Naive B cell (primary cell): Measurements from ENCODE around the gene CAPN5. TPM values are rescaled to one million over a fixed set of nuclear protein-coding genes. Genes with fewer than 3 reads are reported as not detected.
"Not testable (repeated sequence)": the region's sequence is repeated elsewhere in the genome, so short reads cannot be mapped to it uniquely, and the experiment has no call there.

Experiments
- ATAC-seq, 2 donors: fragments of 150-1000 bp; cut with Tn5 transposase; 2 replicates each; pipeline ENCODE4 v1.10.0; 2021; ENCODE audit warnings: low read depth in 2 of 2, mild to moderate bottlenecking in 2 of 2, moderate library complexity in 2 of 2
- DNase-seq: peaks from one replicate; pipeline ENCODE4 v3.0.0; 2022
- H3K27ac Mint-ChIP-seq, 6 donors: one replicate each; pipeline ENCODE4 v1.8.0; 2020 to 2022; ENCODE audit warnings: mild to moderate bottlenecking in 6 of 6, mixed read lengths in 6 of 6, moderate library complexity in 5 of 6, inconsistent platforms in 2 of 6
- H3K27me3 Mint-ChIP-seq, 3 donors: one replicate each; pipeline ENCODE4 v1.8.0; 2021 to 2022; ENCODE audit warnings: mixed read lengths in 3 of 3, mild to moderate bottlenecking in 1 of 3
- H3K36me3 Mint-ChIP-seq, 2 donors: one replicate each; pipeline ENCODE4 v1.8.0; 2020 to 2022; ENCODE audit warnings: mixed read lengths in 2 of 2, inconsistent platforms in 1 of 2, mild to moderate bottlenecking in 1 of 2
- H3K4me1 Mint-ChIP-seq, 3 donors: one replicate each; pipeline ENCODE4 v1.8.0; 2020 to 2022; ENCODE audit warnings: mixed read lengths in 3 of 3, inconsistent platforms in 1 of 3, mild to moderate bottlenecking in 1 of 3, moderate library complexity in 1 of 3
- H3K4me3 Mint-ChIP-seq, 8 donors: one replicate each; pipeline ENCODE4 v1.8.0; 2020 to 2022; ENCODE audit warnings: mild to moderate bottlenecking in 8 of 8, mixed read lengths in 8 of 8, moderate library complexity in 8 of 8, inconsistent platforms in 2 of 8
- H3K9me3 Mint-ChIP-seq, 7 donors: one replicate each; pipeline ENCODE4 v1.8.0; 2020 to 2022; ENCODE audit warnings: mixed read lengths in 7 of 7, mild to moderate bottlenecking in 5 of 7, inconsistent platforms in 2 of 7, moderate library complexity in 1 of 7
- polyA plus RNA-seq, 6 donors: library from polyadenylated mRNA; unstranded; fragments of 300-500 nt; fragmentation: Illumina TruSeq; gene quantifications; one replicate each; pipeline ENCODE4 v1.2.3, GENCODE V29; 2021; ENCODE audit warnings: low read depth in 6 of 6

CAPN5 gene
- polyA plus RNA-seq, 6 donors from 2014 or later = 0.33 to 0.87 TPM; not detected in 4

DNA sequence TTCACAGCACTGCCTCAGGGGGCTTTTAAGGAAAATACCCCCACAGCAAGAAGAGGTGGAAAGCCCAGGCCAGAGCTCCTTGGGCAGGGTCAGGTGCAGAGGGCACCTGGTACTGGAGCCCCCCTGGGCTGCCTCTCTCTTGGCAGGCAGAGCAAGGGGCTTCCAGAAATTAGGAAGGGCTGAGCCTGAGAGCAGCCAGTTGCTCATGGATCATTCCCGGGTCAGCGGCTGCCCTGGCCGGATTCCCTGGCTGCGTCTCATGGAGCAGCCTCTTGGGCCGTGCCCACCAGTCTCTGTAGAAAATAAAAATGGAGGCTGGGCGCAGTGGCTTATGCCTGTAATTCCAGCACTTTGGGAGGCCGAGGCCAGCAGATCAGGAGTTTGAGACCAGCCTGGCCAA, 25.6 kb downstream of the CAPN5 start:
- Mint-ChIP-seq H3K27ac (no peak overlapping the region), H3K9me3 (no peaks in the 10 kb centered on the region), H3K4me1 (peaks cover 1 to 5% (median 5%) of the 10 kb centered on the region in 3 donors), H3K4me3 (no peak overlapping the region), H3K36me3 (no peaks in the 10 kb centered on the region), H3K27me3 (peaks cover 4 to 7% (median 6%) of the 10 kb centered on the region in 3 donors)
- ATAC-seq = no peak
- no peak for DNase-seq

DNA sequence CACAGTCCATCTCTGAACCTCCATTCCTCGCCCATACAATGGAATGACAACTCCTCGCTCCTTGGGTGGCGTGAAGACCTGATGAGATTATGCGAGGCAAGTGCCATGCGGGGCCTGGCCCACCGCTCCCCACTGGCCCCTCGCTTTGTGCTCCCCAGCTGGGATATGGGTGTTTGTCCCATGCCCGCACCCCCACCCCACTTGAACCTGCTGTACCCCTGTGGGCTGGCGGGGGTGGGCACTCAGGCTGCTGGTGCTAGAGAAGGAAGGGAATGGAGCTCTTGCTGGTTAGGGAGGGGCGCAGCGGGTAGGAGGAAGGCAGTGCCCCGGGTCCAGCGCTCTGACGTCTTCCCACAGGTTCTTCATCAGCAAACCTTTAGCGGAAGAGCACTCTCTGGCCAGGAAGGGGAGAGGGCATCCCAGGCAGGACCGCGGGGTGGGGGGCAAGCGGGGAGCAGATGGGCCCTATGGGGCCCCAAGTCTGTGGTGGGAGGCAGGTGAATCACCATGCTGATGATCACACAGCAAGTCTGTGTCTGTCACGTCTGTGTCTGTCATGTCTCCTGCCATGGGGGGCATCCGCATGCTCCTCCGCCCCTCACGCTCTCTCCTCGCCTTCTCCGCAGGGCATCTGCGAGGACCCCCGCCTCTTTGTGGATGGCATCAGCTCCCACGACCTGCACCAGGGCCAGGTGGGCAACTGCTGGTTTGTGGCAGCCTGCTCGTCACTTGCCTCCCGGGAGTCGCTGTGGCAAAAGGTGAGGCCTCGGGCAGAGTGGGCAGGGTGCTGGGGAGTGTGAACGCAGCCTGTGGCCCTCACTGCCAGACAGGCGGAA, 26.5 kb downstream of the CAPN5 start:
- DNase-seq (no peak), ATAC-seq (no peak)
- peaks cover 1 to 5% (median 5%) of the 10 kb centered on the region in 3 donors for H3K4me1 Mint-ChIP-seq
- H3K9me3 Mint-ChIP-seq = no peaks in the 10 kb centered on the region
- H3K27ac Mint-ChIP-seq = peak overlapping the region in 1 of 6 donors; percentile 70
- no peaks in the 10 kb centered on the region for H3K36me3 Mint-ChIP-seq
- H3K27me3 Mint-ChIP-seq = peaks cover 4 to 7% (median 6%) of the 10 kb centered on the region in 3 donors
- H3K4me3 Mint-ChIP-seq = no peak overlapping the region

DNA sequence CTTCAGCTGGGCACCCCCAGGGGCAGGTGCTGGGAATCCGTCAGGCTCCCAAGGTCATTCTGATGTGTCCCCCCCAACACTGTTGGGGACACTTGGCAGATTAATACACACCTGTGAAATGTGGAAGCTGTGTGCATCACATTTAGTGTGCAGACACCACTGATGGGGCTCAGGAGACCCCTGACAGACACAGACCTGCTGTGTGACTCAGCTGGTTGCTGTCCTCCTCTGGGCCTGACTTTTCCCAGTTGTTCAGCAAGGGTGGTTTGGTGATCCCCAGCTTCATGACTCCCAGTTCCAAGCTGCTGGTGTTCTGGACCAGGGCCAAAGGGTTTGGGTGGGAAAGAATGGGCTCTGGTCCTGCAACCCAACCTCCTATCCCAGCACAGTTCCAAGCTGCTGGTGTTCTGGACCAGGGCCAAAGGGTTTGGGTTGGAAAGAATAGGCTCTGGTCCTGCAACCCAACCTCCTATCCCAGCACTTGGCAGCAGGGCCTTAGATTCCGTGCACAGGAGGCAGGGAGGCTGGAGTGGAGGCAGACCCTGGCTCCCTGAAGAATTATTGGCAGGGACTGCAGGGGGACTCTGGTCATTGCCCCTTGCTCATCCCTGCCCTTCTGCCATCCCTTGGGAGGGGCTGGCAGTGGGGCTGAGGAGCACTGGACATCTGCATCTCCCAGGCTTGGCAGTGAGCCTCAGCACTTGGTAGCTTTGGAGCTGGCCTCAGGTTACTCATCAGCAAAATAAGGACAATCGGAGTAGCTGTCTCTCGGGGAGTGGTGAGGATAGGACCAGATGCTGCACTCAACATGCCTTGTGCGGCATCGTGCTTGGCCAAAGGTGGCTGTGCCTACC, 27.4 kb downstream of the CAPN5 start:
- Mint-ChIP-seq H3K27ac (peak overlapping the region in 1 of 6 donors; percentile 94), H3K4me1 (peaks cover 1 to 5% (median 5%) of the 10 kb centered on the region in 3 donors), H3K9me3 (no peaks in the 10 kb centered on the region), H3K36me3 (no peaks in the 10 kb centered on the region), H3K4me3 (no peak overlapping the region), H3K27me3 (peaks cover 4 to 7% (median 6%) of the 10 kb centered on the region in 3 donors)
- DNase-seq (no peak), ATAC-seq (no peak)

- ATAC-seq (no peak), DNase-seq (no peak)
- Mint-ChIP-seq H3K4me3 (no peak overlapping the region), H3K4me1 (peaks cover 1 to 5% (median 5%) of the 10 kb centered on the region in 3 donors), H3K36me3 (no peaks in the 10 kb centered on the region), H3K9me3 (no peaks in the 10 kb centered on the region), H3K27me3 (peaks cover 4 to 7% (median 6%) of the 10 kb centered on the region in 3 donors), H3K27ac (no peak overlapping the region)
Observed at GRCh38 chr11:77094841-77095365, 28.1 kb downstream of the CAPN5 start.

DNA sequence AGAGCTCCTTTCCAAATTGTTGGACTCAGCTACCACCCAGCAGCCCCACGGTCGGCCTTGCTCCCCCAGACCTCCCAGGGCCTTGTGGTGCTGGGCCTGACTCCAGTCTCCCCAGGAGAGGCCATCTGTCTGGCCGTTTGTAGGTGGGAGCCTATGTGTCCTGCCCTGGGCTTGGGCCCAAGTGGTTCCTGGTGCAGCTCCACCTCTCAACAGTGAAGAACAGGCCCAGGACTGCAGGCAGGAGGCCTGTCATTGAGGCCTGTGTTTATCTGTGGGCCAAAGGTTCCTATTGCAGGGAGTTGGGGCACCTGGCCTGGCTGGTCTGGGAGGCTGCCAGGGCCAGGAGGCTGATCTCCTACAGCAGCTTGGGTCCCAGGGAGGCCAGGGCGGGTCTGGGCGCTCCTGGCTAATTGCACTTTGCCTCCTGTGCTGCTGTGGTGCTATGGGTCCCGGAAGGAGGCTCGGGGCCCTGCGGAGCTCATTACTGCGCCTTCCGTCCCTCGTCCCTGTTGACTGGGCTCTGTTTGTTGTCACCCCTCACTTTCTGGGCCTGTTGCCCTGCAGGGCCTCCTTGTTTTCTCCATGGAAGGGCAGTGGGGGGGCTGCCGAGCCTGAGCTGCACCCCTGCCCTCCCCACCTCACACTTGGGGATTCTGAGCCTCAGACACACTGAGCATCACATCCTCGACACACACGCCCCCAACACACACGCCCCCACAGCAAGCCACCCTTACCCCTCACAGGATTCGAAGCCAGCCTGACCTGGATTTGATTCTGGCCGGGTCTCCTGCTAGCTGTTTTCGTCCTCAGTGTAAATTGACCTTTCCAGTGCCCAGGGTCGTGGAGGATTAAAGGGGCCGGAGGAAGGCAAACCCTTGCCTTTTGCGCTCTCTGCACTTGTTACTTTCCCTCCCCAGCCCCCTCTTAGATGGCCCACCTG, 29.1 kb downstream of the CAPN5 start:
- Mint-ChIP-seq H3K27ac (no peak overlapping the region), H3K9me3 (peaks cover 0 to 4% (median 0%) of the 10 kb centered on the region in 7 donors)

GRCh38 chr11:77096591-77097019, 29.8 kb downstream of the CAPN5 start:
- ATAC-seq = no peak
- Mint-ChIP-seq H3K36me3 (no peaks in the 10 kb centered on the region), H3K4me1 (no peaks in the 10 kb centered on the region), H3K4me3 (no peak overlapping the region), H3K27me3 (no peaks in the 10 kb centered on the region), H3K27ac (no peak overlapping the region), H3K9me3 (peaks cover 0 to 6% (median 0%) of the 10 kb centered on the region in 7 donors)
- DNase-seq = no peak

More for the DNA sequence above, 29.1 kb downstream of the CAPN5 start:
- Mint-ChIP-seq H3K4me1 (peaks cover 1 to 5% (median 5%) of the 10 kb centered on the region in 3 donors), H3K4me3 (no peak overlapping the region), H3K36me3 (no peaks in the 10 kb centered on the region), H3K27me3 (peaks cover 4 to 6% (median 6%) of the 10 kb centered on the region in 3 donors)
- ATAC-seq (no peak), DNase-seq (no peak)

- DNase-seq, H3K9me3 Mint-ChIP-seq, H3K36me3 Mint-ChIP-seq, H3K4me1 Mint-ChIP-seq, H3K27ac Mint-ChIP-seq, H3K27me3 Mint-ChIP-seq, ATAC-seq, H3K4me3 Mint-ChIP-seq: not testable (repeated sequence)
Observed at GRCh38 chr11:77097180-77097579, 30.4 kb downstream of the CAPN5 start.

DNA sequence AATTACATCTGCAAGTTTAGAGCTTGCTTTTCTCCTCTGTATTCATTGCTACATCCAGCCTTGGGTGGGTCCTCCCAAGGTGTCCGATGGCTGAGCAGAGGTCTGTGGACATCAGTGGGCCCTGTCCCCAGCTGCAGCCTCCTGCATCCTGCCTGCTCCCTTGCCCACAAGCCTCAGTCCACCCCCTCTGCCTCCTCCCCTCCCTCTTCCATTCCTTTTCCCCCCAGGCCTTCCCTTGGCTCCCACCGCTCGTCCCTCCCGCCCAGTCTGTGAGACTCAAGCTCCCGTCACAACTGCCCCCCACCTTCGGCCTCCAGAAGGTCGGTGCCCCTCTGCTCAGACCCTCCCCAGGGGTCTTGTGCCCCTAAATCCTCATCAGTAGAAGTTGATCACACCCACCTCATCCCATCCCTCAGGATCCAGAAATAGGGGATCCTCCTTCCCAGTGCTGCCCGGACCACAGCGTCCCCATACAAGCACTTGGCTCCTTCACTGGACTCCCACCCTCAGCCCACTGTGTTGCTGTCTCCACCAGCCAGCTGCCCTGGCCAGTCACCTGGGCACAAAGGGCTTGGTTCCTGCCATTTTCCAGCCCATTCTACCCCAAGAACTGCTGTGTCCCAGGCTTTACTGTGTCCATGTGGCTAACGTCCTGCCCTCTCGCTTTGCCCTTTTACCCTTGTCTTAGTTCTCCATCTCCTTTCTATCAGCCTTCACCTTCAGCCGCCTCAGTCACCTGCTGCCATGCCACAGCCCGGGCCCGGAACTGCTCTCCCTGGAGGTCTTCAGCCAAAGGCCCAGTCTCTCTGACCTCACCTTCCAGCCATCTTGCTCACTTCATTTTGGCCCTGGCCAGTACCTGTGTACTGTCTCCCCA, 33.6 kb downstream of the CAPN5 start:
- Mint-ChIP-seq H3K36me3 (no peaks in the 10 kb centered on the region), H3K27me3 (no peaks in the 10 kb centered on the region), H3K4me3 (no peak overlapping the region), H3K9me3 (peaks cover 0 to 6% (median 0%) of the 10 kb centered on the region in 7 donors), H3K4me1 (no peaks in the 10 kb centered on the region), H3K27ac (peak overlapping the region in 1 of 6 donors; percentile 61)
- DNase-seq = no peak
- no peak for ATAC-seq

- no peaks in the 10 kb centered on the region for H3K4me1 Mint-ChIP-seq
- peaks cover 0 to 6% (median 0%) of the 10 kb centered on the region in 7 donors for H3K9me3 Mint-ChIP-seq
- H3K27me3 Mint-ChIP-seq = no peaks in the 10 kb centered on the region
- no peak overlapping the region for H3K27ac Mint-ChIP-seq
- ATAC-seq (no peak), DNase-seq (no peak)
- no peak overlapping the region for H3K4me3 Mint-ChIP-seq
- no peaks in the 10 kb centered on the region for H3K36me3 Mint-ChIP-seq
Observed at GRCh38 chr11:77101043-77101537, 34.3 kb downstream of the CAPN5 start.

DNA sequence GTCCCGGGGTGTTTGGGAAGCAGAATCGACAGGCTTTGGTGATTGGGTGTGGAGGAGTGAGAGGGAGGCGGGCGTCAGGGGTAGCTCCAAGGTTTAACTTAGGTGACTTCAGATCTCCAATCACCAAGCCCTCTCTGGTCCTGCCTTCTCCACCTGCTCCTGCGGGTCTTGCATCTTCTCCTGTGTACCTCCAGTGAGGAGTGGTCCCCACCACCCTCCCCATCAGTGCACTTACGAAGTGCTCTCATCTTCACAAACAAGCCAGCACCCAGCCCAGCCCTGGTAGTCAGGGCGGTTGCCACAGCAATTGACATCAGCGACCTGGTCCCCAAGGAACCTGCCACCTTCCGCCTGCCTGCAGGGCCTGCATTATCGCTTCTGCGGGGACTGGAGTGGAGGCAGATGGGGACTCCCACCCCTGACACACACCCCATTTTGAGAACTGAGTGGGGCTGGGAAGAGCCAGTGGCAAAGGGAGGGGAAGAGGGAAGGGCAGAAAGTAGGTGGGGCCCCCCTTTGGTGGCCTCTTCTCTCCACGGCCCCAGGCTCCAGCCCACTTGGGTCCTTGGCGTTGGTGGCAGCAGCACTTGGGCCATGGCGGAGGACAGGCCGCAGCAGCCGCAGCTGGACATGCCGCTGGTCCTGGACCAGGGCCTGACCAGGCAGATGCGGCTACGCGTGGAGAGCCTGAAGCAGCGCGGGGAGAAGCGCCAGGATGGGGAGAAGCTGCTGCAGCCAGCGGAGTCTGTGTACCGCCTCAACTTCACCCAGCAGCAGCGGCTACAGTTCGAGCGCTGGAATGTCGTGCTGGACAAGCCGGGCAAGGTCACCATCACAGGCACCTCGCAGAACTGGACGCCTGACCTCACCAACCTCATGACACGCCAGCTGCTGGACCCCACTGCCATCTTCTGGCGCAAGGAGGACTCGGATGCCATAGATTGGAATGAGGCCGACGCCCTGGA, 35.8 kb downstream of the CAPN5 start, which contains the start of gene OMP:
Gene OMP (plus strand): TSS at position 595 of the 965 bp plus-strand sequence. CDS start 0 bp downstream, at position 595.
- no peak for ATAC-seq

DNA sequence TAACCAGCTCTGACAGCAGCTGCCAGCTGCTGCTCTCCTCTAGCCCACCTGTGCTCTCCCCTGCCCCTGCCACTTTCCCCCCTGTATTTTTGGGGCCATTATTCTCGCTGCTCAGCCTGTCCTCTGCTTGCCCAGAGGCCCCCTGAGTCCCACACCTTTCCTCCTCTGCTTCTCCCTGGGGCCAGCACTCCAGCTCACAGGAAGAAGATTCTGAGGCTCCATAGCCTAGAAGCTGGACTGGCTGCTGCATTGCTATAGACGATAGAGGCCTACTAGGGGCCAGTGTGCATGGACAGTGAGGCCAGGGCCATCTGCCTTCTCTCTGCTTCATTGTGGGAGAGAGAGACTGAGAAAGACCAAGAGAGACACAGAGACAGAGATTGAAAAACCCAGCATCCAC, 36.5 kb downstream of the CAPN5 start:
- H3K27me3 Mint-ChIP-seq = no peaks in the 10 kb centered on the region
- H3K9me3 Mint-ChIP-seq = peaks cover 0 to 6% (median 0%) of the 10 kb centered on the region in 7 donors
- H3K36me3 Mint-ChIP-seq = no peaks in the 10 kb centered on the region
- DNase-seq = no peak
- no peak for ATAC-seq
- no peak overlapping the region for H3K4me3 Mint-ChIP-seq
- H3K4me1 Mint-ChIP-seq = no peaks in the 10 kb centered on the region
- peak overlapping the region in 3 of 6 donors; percentile 54 to 68 (median 61) for H3K27ac Mint-ChIP-seq

More for the DNA sequence above, 35.8 kb downstream of the CAPN5 start, which contains the start of gene OMP:
- Mint-ChIP-seq H3K4me3 (no peak within 1 kb of the TSS), H3K4me1 (no peaks in the 10 kb centered on the region), H3K27me3 (no peaks in the 10 kb centered on the region), H3K36me3 (no peaks in the 10 kb centered on the region), H3K9me3 (peaks cover 0 to 6% (median 0%) of the 10 kb centered on the region in 7 donors), H3K27ac (peak within 1 kb of the TSS in 3 of 6 donors; percentile 54 to 68 (median 61))
- no peak for DNase-seq
